ENCODE measurements around the gene C1QA. TPM values are rescaled to one million over a fixed set of nuclear protein-coding genes. Genes with fewer than 3 reads are reported as not detected.
"Not testable (repeated sequence)": the region's sequence is repeated elsewhere in the genome, so short reads cannot be mapped to it uniquely, and the experiment has no call there.

Gene C1QA
- total and polyA plus RNA-seq, 2 experiments from 2014 or later, result not detected

GRCh38 chr1:22673486-22674409, 37.3 kb downstream of the C1QA start:
- Histone ChIP-seq H3K27me3 (no peaks in the 10 kb centered on the region), H3K9me3 (ENCODE audit: low read depth) (no peaks in the 10 kb centered on the region), H3K36me3 (no peaks in the 10 kb centered on the region), H3K4me1 (ENCODE audit: low read depth) (no peaks in the 10 kb centered on the region), H3K4me3 (no peak overlapping the region), H3K27ac (no peak overlapping the region)
- peak; percentile 74 to 78 for DNase-seq (ENCODE audit: low read depth in 1 of 2, low spot score in 1 of 2)
- peak; percentile 84 for TF ChIP-seq CTCF (IDR thresholded peaks at IDR 0.05; ENCODE audit: low read depth, low read length)

- Histone ChIP-seq H3K27ac (no peak overlapping the region), H3K4me1 (ENCODE audit: low read depth) (no peaks in the 10 kb centered on the region), H3K9me3 (ENCODE audit: low read depth) (no peaks in the 10 kb centered on the region), H3K4me3 (no peak overlapping the region), H3K27me3 (no peaks in the 10 kb centered on the region), H3K36me3 (no peaks in the 10 kb centered on the region)
- DNase-seq (ENCODE audit: low read depth in 1 of 2, low spot score in 1 of 2), result no peak
- TF ChIP-seq CTCF (IDR thresholded peaks at IDR 0.05; ENCODE audit: low read depth, low read length), result no peak
Measured at GRCh38 chr1:22674410-22674749, 38.0 kb downstream of the C1QA start.

GRCh38 chr1:22676151-22676550, 39.7 kb downstream of the C1QA start:
- H3K27ac ChIP-seq; H3K4me3 ChIP-seq; H3K36me3 ChIP-seq; DNase-seq (ENCODE audit: low read depth in 1 of 2, low spot score in 1 of 2); H3K9me3 ChIP-seq (ENCODE audit: low read depth); H3K4me1 ChIP-seq (ENCODE audit: low read depth); H3K27me3 ChIP-seq: not testable (repeated sequence)

GRCh38 chr1:22676916-22677583, 40.6 kb downstream of the C1QA start:
- Histone ChIP-seq H3K4me3 (no peak overlapping the region), H3K27me3 (no peaks in the 10 kb centered on the region), H3K36me3 (no peaks in the 10 kb centered on the region), H3K4me1 (ENCODE audit: low read depth) (peaks cover 6% of the 10 kb centered on the region), H3K27ac (no peak overlapping the region), H3K9me3 (ENCODE audit: low read depth) (no peaks in the 10 kb centered on the region)
- no peak for TF ChIP-seq CTCF (IDR thresholded peaks at IDR 0.05; ENCODE audit: low read depth, low read length)
- no peak for DNase-seq (ENCODE audit: low read depth in 1 of 2, low spot score in 1 of 2)

GRCh38 chr1:22677931-22678896, 41.8 kb downstream of the C1QA start:
- Histone ChIP-seq H3K9me3 (ENCODE audit: low read depth) (no peaks in the 10 kb centered on the region), H3K27me3 (no peaks in the 10 kb centered on the region), H3K36me3 (no peaks in the 10 kb centered on the region), H3K4me3 (no peak overlapping the region), H3K4me1 (ENCODE audit: low read depth) (peaks cover 6% of the 10 kb centered on the region), H3K27ac (no peak overlapping the region)
- no peak for TF ChIP-seq CTCF (IDR thresholded peaks at IDR 0.05; ENCODE audit: low read depth, low read length)
- no peak for DNase-seq (ENCODE audit: low read depth in 1 of 2, low spot score in 1 of 2)
